IMR-90 (cell line): ENCODE results near the gene AS3MT. TPM values are rescaled to one million over a fixed set of nuclear protein-coding genes. Genes with fewer than 3 reads are reported as not detected.

Experiments
- ATAC-seq: fragments of 200-7000 bp; cut with Tn5 transposase; 2 replicates; pipeline ENCODE4 v1.9.1; 2020; ENCODE audit warnings: low read depth, mild to moderate bottlenecking, moderate library complexity
- BruUV-seq: library from RNA; stranded (reverse); fragments of 400-500 nt; replicated peaks from 2 replicates; lab custom pipeline; 2021; lab: Mats Ljungman, UMichigan
- CTCF ChIA-PET: fragments of 300-600 bp; formaldehyde crosslinking; extraction: SDS; loops from one replicate; lab custom pipeline; 2021; ENCODE audit warnings: antibody characterized with exemption; lab: Yijun Ruan, JAX
- POLR2A ChIA-PET: fragments of 300-600 bp; sonication (Branson Sonifier 250); formaldehyde crosslinking; loops from one replicate; lab custom pipeline; 2022; ENCODE audit warnings: antibody characterized with exemption; ENCODE audit not compliant: unreplicated experiment; lab: Charles Lee
- DNase-seq: peaks from one replicate; pipeline ENCODE4 v3.0.0; 2013
- H2AFZ ChIP-seq: replicated peaks from 2 replicates; pipeline ENCODE3; 2013; ENCODE audit warnings: low read length, mild to moderate bottlenecking; ENCODE audit not compliant: poor library complexity
- H2AK5ac ChIP-seq: 2 replicates; pipeline ENCODE4 v1.6.1; 2013; ENCODE audit warnings: low read depth, low read length, inconsistent platforms
- H2AK9ac ChIP-seq: replicated peaks from 2 replicates; pipeline ENCODE3; 2013; ENCODE audit warnings: mild to moderate bottlenecking, low read depth, low read length, moderate library complexity; ENCODE audit not compliant: poor library complexity
- H2BK120ac ChIP-seq: 2 replicates; pipeline ENCODE4 v1.6.1; 2013; ENCODE audit warnings: low read depth, low read length, inconsistent platforms
- H2BK15ac ChIP-seq: 3 replicates; pipeline ENCODE4 v1.6.1; 2013; ENCODE audit warnings: low read depth, low read length, inconsistent platforms
- H2BK20ac ChIP-seq: 2 replicates; pipeline ENCODE4 v1.6.1; 2013; ENCODE audit warnings: low read depth, mild to moderate bottlenecking, inconsistent platforms, low read length, moderate library complexity
- H2BK5ac ChIP-seq: 2 replicates; pipeline ENCODE4 v1.6.1; 2013; ENCODE audit warnings: mild to moderate bottlenecking, low read depth, low read length, inconsistent platforms; ENCODE audit not compliant: poor library complexity, severe bottlenecking
- H3K14ac ChIP-seq: replicated peaks from 2 replicates; pipeline ENCODE4 v1.6.1; 2013; ENCODE audit warnings: low read depth, low read length, inconsistent platforms
- H3K18ac ChIP-seq: 2 replicates; pipeline ENCODE4 v1.6.1; 2013; ENCODE audit warnings: low read depth, low read length, control low read depth
- H3K23ac ChIP-seq: 2 replicates; pipeline ENCODE4 v1.6.1; 2013; ENCODE audit warnings: low read depth, low read length, inconsistent platforms
- H3K27ac ChIP-seq: 2 replicates; pipeline ENCODE4 v1.5.1; 2013; ENCODE audit warnings: mild to moderate bottlenecking, control low read depth, low read length; ENCODE audit not compliant: insufficient read depth
- H3K27me3 ChIP-seq: 2 replicates; pipeline ENCODE4 v1.6.1; 2013; ENCODE audit warnings: low read length; ENCODE audit not compliant: control insufficient read depth, insufficient read depth
- H3K36me3 ChIP-seq: 2 replicates; pipeline ENCODE4 v1.6.1; 2013; ENCODE audit warnings: low read length, mixed read lengths; ENCODE audit not compliant: control insufficient read depth, insufficient read depth
- H3K4ac ChIP-seq: 2 replicates; pipeline ENCODE4 v1.6.1; 2013; ENCODE audit warnings: low read depth, low read length, inconsistent platforms
- H3K4me1 ChIP-seq: 2 replicates; pipeline ENCODE4 v1.6.1; 2013; ENCODE audit warnings: low read length, mixed read lengths; ENCODE audit not compliant: control insufficient read depth, insufficient read depth
- H3K4me2 ChIP-seq: 2 replicates; pipeline ENCODE4 v1.6.1; 2013; ENCODE audit warnings: low read depth, mild to moderate bottlenecking, control low read depth, low read length, moderate library complexity
- H3K4me3 ChIP-seq: 2 replicates; pipeline ENCODE4 v1.5.1; 2013; ENCODE audit warnings: low read depth, mild to moderate bottlenecking, control low read depth, low read length, moderate library complexity; ENCODE audit not compliant: insufficient read depth
- H3K56ac ChIP-seq: 2 replicates; pipeline ENCODE4 v1.6.1; 2013; ENCODE audit warnings: low read length, inconsistent platforms; ENCODE audit not compliant: insufficient read depth; ENCODE audit errors: extremely low read depth
- H3K79me1 ChIP-seq, 2 experiments: 2 replicates each; pipeline ENCODE4 v1.6.1; 2013; ENCODE audit warnings: low read length in 2 of 2, inconsistent platforms in 1 of 2, low read depth in 1 of 2
- H3K9ac ChIP-seq: 2 replicates; pipeline ENCODE4 v1.6.1; 2013; ENCODE audit warnings: low read depth, low read length, control low read depth
- H3K9me1 ChIP-seq: 2 replicates; pipeline ENCODE4 v1.6.1; 2013; ENCODE audit warnings: low read length, inconsistent platforms; ENCODE audit not compliant: insufficient read depth
- H3K9me3 ChIP-seq: 2 replicates; pipeline ENCODE4 v1.6.1; 2013; ENCODE audit warnings: low read length; ENCODE audit not compliant: control insufficient read depth, insufficient read depth
- H4K20me1 ChIP-seq: 2 replicates; pipeline ENCODE4 v1.6.1; 2013; ENCODE audit warnings: low read length, inconsistent platforms; ENCODE audit not compliant: insufficient read depth
- H4K5ac ChIP-seq: 2 replicates; pipeline ENCODE4 v1.6.1; 2013; ENCODE audit warnings: mild to moderate bottlenecking, low read depth, low read length, control low read depth
- H4K8ac ChIP-seq, 2 experiments: 2 replicates each; pipeline ENCODE4 v1.6.1; 2013; ENCODE audit warnings: low read depth in 2 of 2, low read length in 2 of 2, control low read depth in 1 of 2, inconsistent platforms in 1 of 2
- H4K91ac ChIP-seq: 2 replicates; pipeline ENCODE4 v1.6.1; 2013; ENCODE audit warnings: low read depth, low read length, inconsistent platforms; ENCODE audit not compliant: insufficient read depth
- BHLHE40 ChIP-seq: fragments of 150-350 bp; IDR thresholded peaks from 2 replicates; pipeline ENCODE4 v1.6.1; 2016; ENCODE audit warnings: mild to moderate bottlenecking, low read depth, low read length
- CEBPB ChIP-seq: IDR thresholded peaks from 2 replicates; pipeline ENCODE4 v1.6.1; 2012; ENCODE audit warnings: low read depth, low read length, improper control_type of control experiment
- CHD1 ChIP-seq: IDR thresholded peaks from 2 replicates; pipeline ENCODE4 v1.6.1; 2012; ENCODE audit warnings: low read depth, low read length, improper control_type of control experiment
- CTCF ChIP-seq: conservative IDR thresholded peaks from 2 replicates; pipeline ENCODE4 v1.5.1; 2012; ENCODE audit warnings: mild to moderate bottlenecking, low read depth, low read length, improper control_type of control experiment
- FOS ChIP-seq: fragments of 150-350 bp; IDR thresholded peaks from 2 replicates; pipeline ENCODE4 v1.6.1; 2016; ENCODE audit warnings: low read depth, low read length
- MAFK ChIP-seq: IDR thresholded peaks from 2 replicates; pipeline ENCODE4 v1.6.1; 2012; ENCODE audit warnings: low read depth, low read length, improper control_type of control experiment
- MAZ ChIP-seq: IDR thresholded peaks from 2 replicates; pipeline ENCODE4 v1.6.1; 2012; ENCODE audit warnings: low read depth, mild to moderate bottlenecking, low read length, improper control_type of control experiment, moderate library complexity, borderline replicate concordance
- MXI1 ChIP-seq: IDR thresholded peaks from 2 replicates; pipeline ENCODE4 v1.6.1; 2012; ENCODE audit warnings: low read depth, mild to moderate bottlenecking, low read length, moderate library complexity, borderline replicate concordance
- NFE2L2 ChIP-seq: fragments of 150-350 bp; IDR thresholded peaks from 2 replicates; pipeline ENCODE4 v1.6.1; 2016; ENCODE audit warnings: low read depth, mild to moderate bottlenecking, low read length
- POLR2A ChIP-seq: IDR thresholded peaks from 2 replicates; pipeline ENCODE4 v1.6.1; 2012; ENCODE audit warnings: mild to moderate bottlenecking, low read depth, low read length
- RCOR1 ChIP-seq: IDR thresholded peaks from 2 replicates; pipeline ENCODE4 v1.6.1; 2012; ENCODE audit warnings: mild to moderate bottlenecking, low read length, improper control_type of control experiment; ENCODE audit not compliant: insufficient replicate concordance
- RFX5 ChIP-seq: IDR thresholded peaks from 2 replicates; pipeline ENCODE4 v1.8.0; 2012; ENCODE audit warnings: low read depth, mild to moderate bottlenecking, low read length, moderate library complexity
- SMC3 ChIP-seq: fragments of 150-350 bp; IDR thresholded peaks from 2 replicates; pipeline ENCODE4 v1.6.1; 2016; ENCODE audit warnings: low read depth, mild to moderate bottlenecking, antibody characterized with exemption, low read length, moderate library complexity
- USF2 ChIP-seq: fragments of 150-350 bp; IDR thresholded peaks from 2 replicates; pipeline ENCODE4 v1.6.1; 2017; ENCODE audit warnings: mild to moderate bottlenecking, antibody characterized with exemption, low read length, low read depth
- WGBS, 2 experiments: methylation state at CpG; one replicate each; pipeline versions ENCODE4 v1.1.5 to v1.1.7; 2013; ENCODE audit warnings: missing lambda C conversion rate in 2 of 2; ENCODE audit not compliant: insufficient read length in 1 of 2; ENCODE audit errors: extremely low coverage in 2 of 2; 5-methylcytosine and 5-hydroxymethylcytosine counted together
- dilution Hi-C: fragments of 300-500 bp; cut with HindIII; formaldehyde crosslinking; loops from one replicate; pipeline ENCODE4 v1.14.3; 2018; ENCODE audit warnings: low sequenced_read_pairs; ENCODE audit not compliant: unreplicated experiment
- in situ Hi-C: fragments of 300-500 bp; cut with MboI; formaldehyde crosslinking; loops from 3 replicates; pipeline ENCODE4 v1.14.3; 2019; ENCODE audit warnings: low sequenced_read_pairs, inconsistent platforms, mixed read lengths
- intact Hi-C: fragments of 100-400 bp; cut with micrococcal nuclease; formaldehyde crosslinking; loops from 2 replicates; pipeline ENCODE4 v1.10.0; 2022
- polyA plus RNA-seq, 3 experiments: library from polyadenylated mRNA; depleted of rRNA; stranded (reverse); fragments of >200 nt; gene quantifications; 2 replicates each; pipeline ENCODE4 v1.2.3, GENCODE V29; 2012; ENCODE audit warnings: low replicate concordance in 1 of 3
- total RNA-seq: library from RNA; depleted of rRNA; stranded (reverse); fragments of >200 nt; gene quantifications from 2 replicates; pipeline ENCODE4 v1.2.3, GENCODE V29; 2012

Gene AS3MT
- total and polyA plus RNA-seq, 2 of the 4 experiments (the other 2 are of a cell fraction): 2.7 to 3.6 TPM

GRCh38 chr10:102872163-102872562, 2.9 kb downstream of the AS3MT start:
- Histone ChIP-seq H2AK5ac (no peak overlapping the region), H3K4me1 (peaks cover 5% of the 10 kb centered on the region), H3K14ac (no peak overlapping the region), H3K9me3 (no peaks in the 10 kb centered on the region), H2BK20ac (no peak overlapping the region), H3K56ac (no peak overlapping the region), H3K9me1 (0 out of 2 replicates have a peak, but pooled peaks cover 8% of the 10 kb centered on the region), H2BK5ac (no peak overlapping the region), H3K9ac (no peak overlapping the region), H3K36me3 (no peaks in the 10 kb centered on the region), H4K8ac (no peak overlapping the region), H3K4me2 (no peak overlapping the region), H3K27me3 (no peaks in the 10 kb centered on the region), H2AK9ac (no peak overlapping the region), H3K4ac (no peak overlapping the region), H4K91ac (no peak overlapping the region), H4K20me1 (no peaks in the 10 kb centered on the region), H3K18ac (no peak overlapping the region), H4K5ac (no peak overlapping the region), H3K4me3 (no peak overlapping the region), H3K79me1 (peaks cover 0 to 8% of the 10 kb centered on the region in 2 experiments; a peak in 1 of 4 replicates), H3K27ac (no peak overlapping the region), H2BK120ac (no peak overlapping the region), H2BK15ac (no peak overlapping the region), H2AFZ (no peak overlapping the region), H3K23ac (0 out of 2 replicates have a peak overlapping the region, but pooled peaks have one; percentile 20)
- in situ Hi-C loops: no loop called here
- no peak for DNase-seq
- POLR2A ChIA-PET: no interaction called here
- no peak for ATAC-seq
- CTCF ChIA-PET: interaction anchor here (0.7 kb wide), 1 partner anchor 13 kb away, joined by 4 read pairs; no protein-coding TSS in a partner anchor
- WGBS, 2 experiments: 100% methylated on average over 1 to 2 of the region's 4 CpGs
- dilution Hi-C loops: no loop called here
- intact Hi-C loops: no loop called here
- BruUV-seq: no TSS peak
- TF ChIP-seq USF2 (no peak), FOS (no peak), CEBPB (no peak), CTCF (no peak), CHD1 (no peak), MAFK (no peak), NFE2L2 (no peak), POLR2A (no peak), RFX5 (no peak), BHLHE40 (no peak), SMC3 (no peak), RCOR1 (no peak), MXI1 (no peak), MAZ (no peak)
